ENCODE data around the gene MICAL3.

GRCh38 chr22:17927062-17927461 is 97.3 kb downstream of the MICAL3 start:
- TF ChIP-seq EZH2 (IDR thresholded peaks at IDR 0.05; ENCODE audit: insufficient read depth, poor library complexity, severe bottlenecking) (no peak), EZH2phosphoT487 (IDR thresholded peaks at IDR 0.05; ENCODE audit: insufficient read depth, low read depth) (no peak)

Data from GM23248 (cell line).